ENCODE measurements around the gene ETFA.

DNA sequence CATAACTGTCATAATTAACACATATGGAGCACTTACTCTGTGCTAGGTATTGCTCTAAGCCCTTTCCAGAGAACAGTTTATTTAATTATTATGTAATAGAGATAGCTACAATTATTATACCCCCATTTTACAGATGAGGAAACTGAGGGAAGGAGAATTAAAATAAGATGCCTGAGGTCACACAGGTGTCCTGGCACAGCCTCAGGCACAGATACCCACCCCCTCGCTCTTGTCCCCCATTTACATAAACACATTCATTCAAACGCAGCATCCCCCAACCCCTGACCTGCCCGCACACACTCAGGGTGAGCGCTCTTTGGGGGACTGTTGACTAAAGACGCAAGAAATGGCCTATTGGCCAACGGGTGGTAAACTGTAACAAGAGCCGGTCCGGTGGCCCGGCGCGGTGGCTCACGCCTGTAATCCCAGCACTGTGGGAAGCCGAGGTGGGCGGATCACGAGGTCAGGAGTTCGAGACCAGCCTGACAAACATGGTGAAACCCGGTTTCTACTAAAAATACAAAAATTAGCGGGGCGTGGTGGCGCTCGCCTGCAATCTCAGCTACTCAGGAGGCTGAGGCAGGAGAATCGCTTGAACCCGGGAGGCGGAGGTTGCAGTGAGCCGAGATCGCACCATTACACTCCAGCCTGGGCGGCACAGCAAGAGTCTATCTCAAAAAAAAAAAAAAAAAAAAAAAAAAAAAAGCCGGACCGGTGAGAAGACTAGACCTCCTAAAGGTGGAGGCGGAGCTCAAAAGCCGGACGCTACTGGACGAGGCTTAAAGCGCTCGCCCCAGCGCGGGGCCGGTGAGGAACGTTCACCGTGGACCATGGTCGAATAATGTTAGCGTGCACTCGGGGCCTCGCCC is 23.4 kb upstream of the ETFA start:
- TF ChIP-seq, protein P1, sequence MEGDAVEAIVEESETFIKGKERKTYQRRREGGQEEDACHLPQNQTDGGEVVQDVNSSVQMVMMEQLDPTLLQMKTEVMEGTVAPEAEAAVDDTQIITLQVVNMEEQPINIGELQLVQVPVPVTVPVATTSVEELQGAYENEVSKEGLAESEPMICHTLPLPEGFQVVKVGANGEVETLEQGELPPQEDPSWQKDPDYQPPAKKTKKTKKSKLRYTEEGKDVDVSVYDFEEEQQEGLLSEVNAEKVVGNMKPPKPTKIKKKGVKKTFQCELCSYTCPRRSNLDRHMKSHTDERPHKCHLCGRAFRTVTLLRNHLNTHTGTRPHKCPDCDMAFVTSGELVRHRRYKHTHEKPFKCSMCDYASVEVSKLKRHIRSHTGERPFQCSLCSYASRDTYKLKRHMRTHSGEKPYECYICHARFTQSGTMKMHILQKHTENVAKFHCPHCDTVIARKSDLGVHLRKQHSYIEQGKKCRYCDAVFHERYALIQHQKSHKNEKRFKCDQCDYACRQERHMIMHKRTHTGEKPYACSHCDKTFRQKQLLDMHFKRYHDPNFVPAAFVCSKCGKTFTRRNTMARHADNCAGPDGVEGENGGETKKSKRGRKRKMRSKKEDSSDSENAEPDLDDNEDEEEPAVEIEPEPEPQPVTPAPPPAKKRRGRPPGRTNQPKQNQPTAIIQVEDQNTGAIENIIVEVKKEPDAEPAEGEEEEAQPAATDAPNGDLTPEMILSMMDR (IDR thresholded peaks at IDR 0.05): no peak
- TF ChIP-seq POLR2A (IDR thresholded peaks at IDR 0.05) (no peak), POLR2AphosphoS5 (IDR thresholded peaks at IDR 0.05; ENCODE audit: insufficient read depth in 1 of 2, low read depth in 1 of 2) (no peak)

Data from vagina (tissue), 2 donors.